Activated T-helper 2 cell treated with anti-CD3 and anti-CD28 coated beads, Interferon-gamma antibody, Interleukin-2, Interleukin-4, amounts not matched to agents 10 μg/mL and 5 μg/mL and 100 μg/mL, durations not matched to agents 14 hours and 24 hours and 36 hours (primary cell): ENCODE measurements around the gene ABHD17A. TPM values are rescaled to one million over a fixed set of nuclear protein-coding genes. Genes with fewer than 3 reads are reported as not detected.
A peak's percentile ranks its signal among the peaks of the same experiment; 100 is the strongest.
"Not testable (repeated sequence)": the region's sequence is repeated elsewhere in the genome, so short reads cannot be mapped to it uniquely, and the experiment has no call there.

Experiments used
- DNase-seq: peaks from one replicate; pipeline ENCODE4 v3.0.0; 2021; ENCODE audit warnings: low spot score
- H3K27ac Mint-ChIP-seq: one replicate; pipeline ENCODE4 v1.8.0; 2021; ENCODE audit warnings: mixed read lengths
- H3K27me3 Mint-ChIP-seq: one replicate; pipeline ENCODE4 v1.8.0; 2021; ENCODE audit warnings: low read depth, mixed read lengths
- H3K36me3 Mint-ChIP-seq: one replicate; pipeline ENCODE4 v1.8.0; 2021; ENCODE audit warnings: low read depth, mixed read lengths
- H3K4me1 Mint-ChIP-seq: one replicate; pipeline ENCODE4 v1.8.0; 2021; ENCODE audit warnings: low read depth, mixed read lengths
- H3K4me3 Mint-ChIP-seq: one replicate; pipeline ENCODE4 v1.8.0; 2021; ENCODE audit warnings: low read depth, mild to moderate bottlenecking, moderate library complexity, mixed read lengths
- H3K9me3 Mint-ChIP-seq: one replicate; pipeline ENCODE4 v1.8.0; 2021; ENCODE audit warnings: mixed read lengths
- intact Hi-C: fragments of 100-400 bp; cut with micrococcal nuclease; formaldehyde crosslinking; loops from one replicate; pipeline ENCODE4 v1.15.1; 2023
- total RNA-seq: library from RNA; stranded (reverse); gene quantifications from 2 replicates; pipeline ENCODE4 v1.2.3, GENCODE V29; 2022

ABHD17A gene
- total RNA-seq, 1 donor from 2014 or later, result 100 TPM

DNA sequence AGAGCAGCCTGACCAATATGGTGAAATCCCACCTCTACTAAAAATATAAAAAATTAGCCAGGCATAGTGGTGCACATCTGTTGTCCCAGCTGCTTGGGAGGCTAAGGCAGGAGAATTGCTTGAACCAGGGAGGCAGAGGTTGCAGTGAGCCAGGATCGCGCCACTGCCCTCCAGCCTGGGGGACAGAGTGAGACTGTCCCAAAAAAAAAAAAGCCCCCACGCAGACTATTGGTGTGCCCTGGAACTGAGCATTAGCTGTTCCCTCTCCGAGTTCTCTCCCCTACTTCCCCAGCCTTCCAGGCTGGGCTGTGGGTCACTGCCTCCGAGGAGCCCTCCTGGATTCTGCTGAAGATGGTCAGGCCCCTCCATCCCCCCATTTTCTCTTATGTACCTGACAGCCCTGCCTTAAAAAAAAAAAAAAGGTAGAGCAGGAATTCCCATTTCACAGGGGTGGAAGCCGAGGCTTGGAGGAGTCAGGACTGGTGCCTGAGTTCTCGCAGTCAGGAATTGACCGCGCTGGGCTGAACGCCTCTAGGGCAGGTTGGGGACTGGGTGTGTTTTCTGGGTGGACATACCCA is 21.8 kb upstream of the ABHD17A start:
- Mint-ChIP-seq H3K36me3 (no peaks in the 10 kb centered on the region), H3K9me3 (no peaks in the 10 kb centered on the region), H3K27ac (no peak overlapping the region), H3K4me1 (peaks cover 22% of the 10 kb centered on the region), H3K4me3 (peak overlapping the region; percentile 21), H3K27me3 (no peaks in the 10 kb centered on the region)
- intact Hi-C loops, result no loop called here
- DNase-seq, result no peak

DNA sequence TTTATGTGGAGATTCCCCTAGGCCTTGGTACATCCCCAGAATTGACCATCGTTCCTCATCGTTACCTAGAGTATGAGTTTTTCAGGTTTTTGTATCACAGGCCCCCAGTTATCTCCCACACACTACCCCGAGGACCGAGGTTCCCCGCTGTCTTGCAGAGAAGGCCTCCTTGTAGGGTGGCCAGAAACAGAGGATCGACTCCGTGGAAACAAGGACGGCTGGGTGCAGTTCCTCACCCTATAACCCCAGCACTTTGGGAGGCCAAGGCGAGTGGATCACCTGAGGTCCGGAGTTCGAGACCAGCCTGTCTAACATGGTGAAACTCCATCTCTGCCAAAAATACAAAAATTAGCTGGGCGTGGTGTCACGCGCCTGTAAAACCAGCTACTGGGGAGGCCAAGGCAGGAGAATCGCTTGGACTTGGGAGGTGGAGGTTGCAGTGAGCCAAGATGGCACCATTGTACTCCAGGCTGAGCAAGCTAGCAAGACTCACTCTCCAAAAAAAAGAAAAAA is 20.6 kb upstream of the ABHD17A start:
- H3K36me3 Mint-ChIP-seq, result no peaks in the 10 kb centered on the region
- H3K4me1 Mint-ChIP-seq, result peaks cover 22% of the 10 kb centered on the region
- H3K27ac Mint-ChIP-seq, result peak overlapping the region; percentile 88
- no peaks in the 10 kb centered on the region for H3K9me3 Mint-ChIP-seq
- H3K4me3 Mint-ChIP-seq, result peak overlapping the region; percentile 90
- intact Hi-C loops, result loop anchor here (1.0 kb wide), 3 partner anchors 21 to 42 kb away; partner anchors contain the start of gene ABHD17A
- H3K27me3 Mint-ChIP-seq, result no peaks in the 10 kb centered on the region
- no peak for DNase-seq

DNA sequence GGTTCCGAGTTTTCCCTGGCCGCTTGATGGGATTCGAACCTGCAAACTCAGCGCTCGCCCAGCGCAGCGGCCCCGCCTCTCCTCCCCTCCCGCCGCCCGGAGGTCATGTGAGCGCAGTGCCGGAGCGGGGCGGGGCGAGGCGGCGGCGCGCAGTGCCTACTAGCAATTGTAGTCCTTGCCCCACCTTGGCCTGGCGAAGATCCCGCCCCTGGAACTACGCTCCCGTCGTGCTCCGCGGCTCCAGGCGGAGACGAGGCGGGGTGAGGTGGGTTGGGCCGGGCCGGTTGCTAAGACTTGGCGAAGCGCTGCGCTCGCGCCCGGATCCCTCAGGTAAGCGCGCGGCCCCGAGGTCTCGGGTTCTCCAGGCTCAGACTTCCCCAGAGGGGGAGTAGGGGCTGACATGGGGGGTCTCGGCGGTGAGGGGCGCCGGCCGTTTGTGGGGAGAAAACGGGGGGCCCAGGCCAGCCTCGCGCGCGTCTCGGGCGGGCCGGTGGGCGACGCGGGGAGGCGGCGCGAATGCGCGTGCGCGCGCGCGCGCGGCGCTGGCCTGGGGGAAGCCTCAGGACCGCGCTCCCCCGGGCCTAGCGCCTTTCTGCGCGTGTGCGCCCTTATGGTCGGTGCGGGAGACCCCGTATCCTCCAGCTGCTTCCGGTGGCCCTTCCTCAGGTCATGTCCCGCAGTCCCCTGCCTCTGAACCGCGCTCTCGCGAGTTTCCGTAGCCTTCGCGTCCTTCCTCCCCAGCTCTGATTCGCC is 20.0 kb upstream of the ABHD17A start, which contains the start of the genes ADAT3 and SCAMP4:
ADAT3 (plus strand) TSS at position 290 of the 753 bp plus-strand sequence. CDS start 6,649 bp downstream, outside the sequence.
SCAMP4 (plus strand) TSS at position 290 of the 753 bp plus-strand sequence. CDS start 9,621 bp downstream, outside the sequence.
- peak within 1 kb of the TSS; percentile 88 for H3K27ac Mint-ChIP-seq
- H3K27me3 Mint-ChIP-seq, result no peaks in the 10 kb centered on the region
- no peaks in the 10 kb centered on the region for H3K9me3 Mint-ChIP-seq
- peaks cover 21% of the 10 kb centered on the region for H3K4me1 Mint-ChIP-seq
- DNase-seq, result peak; percentile 99
- H3K4me3 Mint-ChIP-seq, result peak within 1 kb of the TSS; percentile 90
- no peaks in the 10 kb centered on the region for H3K36me3 Mint-ChIP-seq
- intact Hi-C loops, result loop anchor here (1.0 kb wide), 3 partner anchors 20 to 41 kb away; partner anchors contain the start of gene ABHD17A

DNA sequence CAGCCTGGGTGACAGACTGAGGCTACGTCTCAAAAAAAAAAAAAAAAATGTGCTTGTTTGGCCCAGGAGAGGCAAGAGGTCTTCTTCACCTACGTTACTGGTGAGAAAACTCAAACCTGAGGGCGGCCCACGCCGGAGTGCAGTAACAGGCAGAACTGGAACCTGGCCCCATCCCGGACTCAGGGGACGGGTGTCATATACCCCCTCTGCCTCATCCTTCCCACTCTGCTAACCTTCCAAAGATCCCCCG is 19.5 kb upstream of the ABHD17A start:
- Mint-ChIP-seq H3K4me1 (peaks cover 20% of the 10 kb centered on the region), H3K27me3 (no peaks in the 10 kb centered on the region), H3K27ac (peak overlapping the region; percentile 78), H3K9me3 (no peaks in the 10 kb centered on the region), H3K36me3 (no peaks in the 10 kb centered on the region), H3K4me3 (peak overlapping the region; percentile 83)
- DNase-seq, result no peak
- intact Hi-C loops, result loop anchor here (1.0 kb wide), 3 partner anchors 19 to 40 kb away; partner anchors contain the start of gene ABHD17A

DNA sequence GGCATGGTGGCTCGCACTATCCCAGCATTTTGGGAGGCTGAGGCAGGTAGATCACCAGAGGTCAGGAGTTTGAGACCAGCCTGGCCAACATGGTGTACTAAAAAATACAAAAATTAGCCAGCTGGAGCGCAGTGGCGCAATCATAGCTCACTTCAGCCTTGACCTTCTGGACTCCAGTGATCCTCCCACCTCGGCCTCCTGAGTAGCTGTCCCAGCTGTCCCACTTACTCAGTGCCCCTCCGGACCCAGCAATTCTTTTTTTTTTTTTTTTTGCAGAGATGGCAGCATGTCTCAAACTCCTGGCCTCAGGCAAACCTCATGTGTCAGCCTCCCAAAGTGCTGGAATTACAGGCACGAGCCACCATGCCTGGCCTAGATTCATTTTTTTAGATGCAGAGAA is 17.6 kb upstream of the ABHD17A start:
- no peak for DNase-seq
- Mint-ChIP-seq H3K9me3 (no peaks in the 10 kb centered on the region), H3K27me3 (no peaks in the 10 kb centered on the region), H3K27ac (peak overlapping the region; percentile 52), H3K4me1 (peaks cover 22% of the 10 kb centered on the region), H3K36me3 (no peaks in the 10 kb centered on the region), H3K4me3 (no peak overlapping the region)
- intact Hi-C loops, result no loop called here

DNA sequence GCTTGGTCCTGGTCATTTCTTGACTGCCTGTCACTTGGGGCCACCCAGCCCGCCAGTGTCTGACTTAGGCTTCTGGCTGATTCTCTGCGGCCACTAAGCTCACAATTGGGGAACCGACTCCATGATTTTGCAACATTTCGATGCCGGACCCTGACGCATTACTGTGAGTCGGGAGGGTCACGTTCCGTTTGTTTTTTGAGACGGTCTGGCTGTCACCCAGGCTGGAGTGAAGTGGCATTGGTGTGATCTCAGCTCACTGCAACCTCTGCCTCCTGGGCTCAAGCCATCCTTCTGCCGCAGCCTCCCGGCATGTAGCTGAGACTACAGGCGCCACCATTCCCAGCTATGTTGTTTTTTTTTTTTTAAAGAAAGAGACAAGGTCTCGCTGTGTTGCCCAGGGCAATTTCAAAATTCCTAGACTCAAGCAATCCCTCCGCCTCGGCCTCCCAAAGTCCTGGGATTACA is 16.7 kb upstream of the ABHD17A start:
- Mint-ChIP-seq H3K27me3 (no peaks in the 10 kb centered on the region), H3K9me3 (no peaks in the 10 kb centered on the region), H3K27ac (no peak overlapping the region), H3K4me3 (no peak overlapping the region), H3K4me1 (peaks cover 29% of the 10 kb centered on the region), H3K36me3 (no peaks in the 10 kb centered on the region)
- DNase-seq, result no peak
- intact Hi-C loops, result no loop called here

DNA sequence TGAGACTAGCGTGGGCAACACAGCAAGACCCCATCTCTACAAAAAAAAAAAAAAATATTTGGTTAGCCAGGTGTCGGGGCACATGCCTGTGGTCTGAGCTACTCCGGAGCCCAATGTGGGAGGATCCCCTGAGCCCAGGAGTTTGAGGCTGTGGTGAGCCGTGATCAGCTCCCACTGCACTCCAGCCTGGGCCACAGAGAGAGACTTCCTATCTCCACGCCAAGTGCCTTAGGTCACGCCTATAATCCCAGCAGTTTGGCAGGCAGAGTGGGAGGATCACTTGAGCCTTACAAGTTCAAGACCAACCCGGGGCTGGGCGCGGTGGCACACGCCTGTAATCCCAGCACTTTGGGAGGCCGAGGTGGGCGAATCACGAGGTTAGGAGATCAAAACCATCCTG is 11.2 kb upstream of the ABHD17A start:
- peaks cover 14% of the 10 kb centered on the region for H3K4me1 Mint-ChIP-seq
- no peaks in the 10 kb centered on the region for H3K36me3 Mint-ChIP-seq
- intact Hi-C loops, result loop anchor here (5.0 kb wide), 1 partner anchor 201 kb away; the partner anchor contains the start of genes IZUMO4 and MOB3A
- H3K27me3 Mint-ChIP-seq, result no peaks in the 10 kb centered on the region
- H3K4me3 Mint-ChIP-seq, result peak overlapping the region; percentile 47
- H3K27ac Mint-ChIP-seq, result peak overlapping the region; percentile 96
- no peaks in the 10 kb centered on the region for H3K9me3 Mint-ChIP-seq
- no peak for DNase-seq

DNA sequence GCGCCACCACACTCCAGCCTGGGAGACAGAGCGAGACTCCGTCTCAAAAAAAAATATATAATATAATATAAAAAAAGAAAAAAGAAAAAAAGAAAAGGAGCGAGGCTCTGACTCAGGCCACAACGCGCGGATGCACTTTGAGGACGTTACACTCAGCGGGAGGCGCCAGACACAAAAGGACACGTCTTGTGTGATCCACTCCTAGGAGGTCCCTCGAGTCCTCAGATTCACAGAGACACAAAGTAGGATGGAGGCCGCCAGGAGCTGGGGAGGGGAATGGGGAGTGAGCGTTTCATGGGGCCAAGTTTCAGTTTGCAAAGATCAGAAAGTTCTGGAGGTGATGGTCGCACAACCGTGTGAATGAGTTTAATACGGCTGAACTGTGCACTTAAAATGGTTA is 8.5 kb upstream of the ABHD17A start:
- intact Hi-C loops, result no loop called here
- H3K27ac Mint-ChIP-seq, result peak overlapping the region; percentile 68
- H3K9me3 Mint-ChIP-seq, result no peaks in the 10 kb centered on the region
- no peak overlapping the region for H3K4me3 Mint-ChIP-seq
- DNase-seq, result no peak
- H3K27me3 Mint-ChIP-seq, result no peaks in the 10 kb centered on the region
- peaks cover 14% of the 10 kb centered on the region for H3K4me1 Mint-ChIP-seq
- no peaks in the 10 kb centered on the region for H3K36me3 Mint-ChIP-seq

DNA sequence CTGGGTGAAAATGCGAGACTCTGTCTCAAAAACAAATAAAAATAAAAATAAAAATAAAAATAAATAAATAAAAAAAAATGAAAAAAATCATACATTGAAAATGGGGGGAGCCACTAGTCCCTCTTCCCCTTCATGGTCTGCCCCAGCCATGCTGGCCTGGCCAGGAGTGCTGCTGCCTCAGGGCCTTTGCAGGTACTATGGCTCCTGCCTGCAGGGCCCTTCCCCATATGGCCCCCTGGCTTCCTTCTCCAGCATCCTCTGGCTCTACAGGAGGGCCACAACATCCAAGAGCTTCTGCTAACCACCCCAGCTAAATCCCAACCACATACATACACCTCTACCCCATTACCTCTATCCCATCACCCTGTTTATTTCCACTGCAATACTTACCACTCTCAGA is 4.6 kb upstream of the ABHD17A start:
- intact Hi-C loops, result no loop called here
- no peaks in the 10 kb centered on the region for H3K27me3 Mint-ChIP-seq
- H3K9me3 Mint-ChIP-seq, result no peaks in the 10 kb centered on the region
- no peaks in the 10 kb centered on the region for H3K36me3 Mint-ChIP-seq
- no peak overlapping the region for H3K27ac Mint-ChIP-seq
- H3K4me3 Mint-ChIP-seq, result no peak overlapping the region
- no peak for DNase-seq
- peaks cover 7% of the 10 kb centered on the region for H3K4me1 Mint-ChIP-seq

DNA sequence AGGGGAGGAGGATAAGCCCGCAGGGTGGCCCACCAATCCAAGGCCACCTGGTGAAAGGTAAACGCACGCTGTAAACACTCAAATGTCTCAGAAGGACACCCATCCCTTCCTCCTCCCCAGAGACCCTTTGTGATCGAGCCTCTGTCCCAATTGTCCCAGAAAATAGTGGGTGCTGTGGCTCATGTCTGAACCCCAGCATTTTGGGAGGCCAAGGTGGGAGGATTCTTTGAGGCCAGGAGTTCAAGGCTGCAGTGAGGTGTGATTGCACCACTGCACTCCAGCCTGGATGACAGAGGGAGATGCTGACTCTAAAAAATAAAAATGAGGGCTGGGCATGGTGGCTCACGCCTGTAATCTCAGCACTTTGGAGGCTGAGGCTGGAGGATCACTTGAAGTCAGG is 3.1 kb upstream of the ABHD17A start:
- Mint-ChIP-seq H3K27ac (no peak overlapping the region), H3K36me3 (peaks cover 12% of the 10 kb centered on the region), H3K4me3 (no peak overlapping the region), H3K9me3 (no peaks in the 10 kb centered on the region), H3K4me1 (peaks cover 16% of the 10 kb centered on the region), H3K27me3 (no peaks in the 10 kb centered on the region)
- DNase-seq, result no peak
- intact Hi-C loops, result no loop called here

DNA sequence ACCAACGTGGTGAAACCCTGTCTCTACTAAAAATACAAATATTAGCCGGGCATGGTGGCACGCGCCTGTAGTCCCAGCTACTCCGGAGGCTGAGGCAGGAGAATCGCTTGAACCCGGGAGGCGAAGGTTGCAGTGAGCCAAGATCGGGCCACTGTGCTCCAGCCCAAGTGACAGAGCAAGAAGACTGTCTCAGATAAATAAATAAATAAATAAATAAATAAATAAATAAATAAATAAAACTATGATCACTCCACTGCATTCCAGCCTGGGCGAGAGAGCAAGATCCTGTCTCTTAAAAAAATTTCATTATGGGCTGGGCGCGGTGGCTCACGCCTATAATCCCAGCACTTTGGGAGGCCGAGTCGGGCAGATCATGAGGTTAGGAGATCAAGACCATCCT is 1.1 kb upstream of the ABHD17A start:
- H3K27ac Mint-ChIP-seq, DNase-seq, intact Hi-C loops: not testable (repeated sequence)

DNA sequence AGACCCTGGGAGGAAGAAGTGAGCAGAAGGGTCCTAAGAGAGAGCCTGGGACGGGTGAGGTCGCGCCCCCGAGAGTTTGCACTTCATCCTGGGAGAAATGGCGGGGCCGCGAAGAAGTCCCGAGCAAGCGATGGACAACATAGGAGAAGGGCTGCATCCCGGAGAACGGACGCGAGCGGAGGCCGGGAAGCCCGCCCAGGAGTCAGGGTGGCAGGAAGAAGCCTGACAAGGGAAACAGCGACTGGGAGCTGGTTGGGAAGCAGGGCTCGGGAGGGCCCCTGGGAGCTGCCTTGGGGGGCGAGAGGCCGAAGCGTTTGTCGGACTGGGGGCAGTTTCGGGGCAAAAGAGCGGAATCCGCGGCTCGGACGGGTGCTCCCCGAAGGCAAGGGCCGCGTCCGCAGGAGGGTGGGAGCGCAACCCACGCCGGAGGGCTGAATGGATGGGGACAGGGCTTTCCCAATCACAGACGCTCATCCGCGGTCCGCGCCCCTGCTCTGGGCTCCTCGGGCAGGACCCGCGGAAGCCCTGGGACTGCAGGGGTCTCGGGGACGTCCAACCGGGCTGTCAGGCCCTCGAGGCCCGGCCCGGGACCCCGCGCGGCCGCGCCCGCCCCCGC is 469 bp downstream of the ABHD17A start:
- no peak for DNase-seq
- intact Hi-C loops, result loop anchor here (1.0 kb wide), 1 partner anchor 20 kb away; the partner anchor contains the start of genes ADAT3 and SCAMP4
- Mint-ChIP-seq H3K9me3 (no peaks in the 10 kb centered on the region), H3K27ac (peak overlapping the region; percentile 96), H3K4me1 (peaks cover 27% of the 10 kb centered on the region), H3K27me3 (no peaks in the 10 kb centered on the region), H3K4me3 (peak overlapping the region; percentile 99), H3K36me3 (peaks cover 16% of the 10 kb centered on the region)

More for the DNA sequence above, 1.1 kb upstream of the ABHD17A start:
- peaks cover 16% of the 10 kb centered on the region for H3K36me3 Mint-ChIP-seq
- peaks cover 27% of the 10 kb centered on the region for H3K4me1 Mint-ChIP-seq
- H3K9me3 Mint-ChIP-seq, H3K4me3 Mint-ChIP-seq, H3K27me3 Mint-ChIP-seq: not testable (repeated sequence)
